ENCODE results near the gene GIMAP8. TPM values are rescaled to one million over a fixed set of nuclear protein-coding genes. Genes with fewer than 3 reads are reported as not detected.
"Not testable (repeated sequence)": the region's sequence is repeated elsewhere in the genome, so short reads cannot be mapped to it uniquely, and the experiment has no call there.

GIMAP8 gene
- total and polyA plus RNA-seq, 12 donors, result 13.4 to 39.4 (median 17.9) TPM

DNA sequence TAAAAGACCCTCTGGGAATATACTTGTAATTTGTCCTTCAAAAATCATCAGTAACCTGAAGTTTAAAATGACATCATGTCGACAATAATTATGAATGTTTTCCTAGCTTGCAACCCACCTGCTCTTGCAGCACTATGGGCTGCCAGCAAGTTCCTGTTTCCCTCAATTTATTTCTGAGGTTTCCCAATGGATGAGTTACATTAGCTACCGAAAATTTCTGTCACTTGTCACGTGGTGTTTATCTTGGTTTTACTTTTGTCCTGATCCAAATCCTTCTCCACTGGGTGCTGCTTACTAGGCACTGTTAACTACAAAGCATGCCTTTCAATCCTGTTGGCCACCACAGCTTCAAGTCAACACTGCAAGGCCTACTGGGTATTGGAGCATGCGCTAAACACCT is 31.5 kb downstream of the GIMAP8 start:
- ATAC-seq, result no peak
- Histone ChIP-seq H3K27ac (peak overlapping the region in 9 of 10 donors; percentile 34 to 93 (median 63)), H3K4me1 (peaks cover 0 to 88% (median 62%) of the 10 kb centered on the region in 9 donors), H3K9me3 (no peaks in the 10 kb centered on the region), H3K4me3 (no peak overlapping the region), H3K27me3 (no peaks in the 10 kb centered on the region), H3K36me3 (peaks cover 0 to 23% (median 8%) of the 10 kb centered on the region in 9 donors)
- no peak for DNase-seq
- intact Hi-C loops (cut with DNase I), result loop anchor here in 3 of 10 donors (5.0 to 10.0 kb wide), 3 partner anchors 35 to 85 kb away; partner anchors contain the start of gene GIMAP4 (in 2 of the 3)
- TF ChIP-seq, protein P1, sequence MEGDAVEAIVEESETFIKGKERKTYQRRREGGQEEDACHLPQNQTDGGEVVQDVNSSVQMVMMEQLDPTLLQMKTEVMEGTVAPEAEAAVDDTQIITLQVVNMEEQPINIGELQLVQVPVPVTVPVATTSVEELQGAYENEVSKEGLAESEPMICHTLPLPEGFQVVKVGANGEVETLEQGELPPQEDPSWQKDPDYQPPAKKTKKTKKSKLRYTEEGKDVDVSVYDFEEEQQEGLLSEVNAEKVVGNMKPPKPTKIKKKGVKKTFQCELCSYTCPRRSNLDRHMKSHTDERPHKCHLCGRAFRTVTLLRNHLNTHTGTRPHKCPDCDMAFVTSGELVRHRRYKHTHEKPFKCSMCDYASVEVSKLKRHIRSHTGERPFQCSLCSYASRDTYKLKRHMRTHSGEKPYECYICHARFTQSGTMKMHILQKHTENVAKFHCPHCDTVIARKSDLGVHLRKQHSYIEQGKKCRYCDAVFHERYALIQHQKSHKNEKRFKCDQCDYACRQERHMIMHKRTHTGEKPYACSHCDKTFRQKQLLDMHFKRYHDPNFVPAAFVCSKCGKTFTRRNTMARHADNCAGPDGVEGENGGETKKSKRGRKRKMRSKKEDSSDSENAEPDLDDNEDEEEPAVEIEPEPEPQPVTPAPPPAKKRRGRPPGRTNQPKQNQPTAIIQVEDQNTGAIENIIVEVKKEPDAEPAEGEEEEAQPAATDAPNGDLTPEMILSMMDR (IDR thresholded peaks at IDR 0.05), result no peak
- 72% methylated on average over 4 of the region's 4 CpGs for WGBS, 2 donors

DNA sequence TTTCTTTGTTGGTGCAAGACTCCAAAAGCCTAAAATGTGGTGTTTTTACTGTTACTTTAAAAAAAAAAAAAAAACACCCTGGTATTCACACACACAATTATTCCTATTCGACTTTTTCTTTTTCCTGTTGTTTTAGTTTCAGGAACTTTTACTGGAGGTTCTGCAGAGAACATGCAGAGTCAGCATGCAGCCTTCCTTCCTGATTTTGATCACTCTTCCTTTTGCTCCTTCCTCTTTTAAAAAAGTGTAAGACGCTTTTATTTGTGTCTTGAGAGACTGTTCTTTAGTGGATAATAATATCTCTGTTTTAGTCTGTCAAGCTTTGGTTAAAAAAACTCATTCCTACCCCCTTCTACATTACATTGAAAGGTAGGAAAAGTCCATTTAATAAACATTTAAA is 33.1 kb downstream of the GIMAP8 start:
- 40 to 47% methylated on average over 2 of the region's 2 CpGs for WGBS, 2 donors
- not testable (repeated sequence) for H3K9me3 ChIP-seq, DNase-seq, H3K36me3 ChIP-seq, H3K27me3 ChIP-seq
- Histone ChIP-seq H3K4me3 (peak overlapping the region in 4 of 10 donors; percentile 16 to 33 (median 24)), H3K27ac (peak overlapping the region in 9 of 10 donors; percentile 39 to 93 (median 79)), H3K4me1 (peaks cover 0 to 84% (median 47%) of the 10 kb centered on the region in 9 donors)
- peak in 5 of 8 donors; percentile 18 to 68 (median 62) for ATAC-seq
- intact Hi-C loops (cut with DNase I), result loop anchor here in 3 of 10 donors (5.0 to 10.0 kb wide), 3 partner anchors 34 to 84 kb away; partner anchors contain the start of gene GIMAP4 (in 2 of the 3)

DNA sequence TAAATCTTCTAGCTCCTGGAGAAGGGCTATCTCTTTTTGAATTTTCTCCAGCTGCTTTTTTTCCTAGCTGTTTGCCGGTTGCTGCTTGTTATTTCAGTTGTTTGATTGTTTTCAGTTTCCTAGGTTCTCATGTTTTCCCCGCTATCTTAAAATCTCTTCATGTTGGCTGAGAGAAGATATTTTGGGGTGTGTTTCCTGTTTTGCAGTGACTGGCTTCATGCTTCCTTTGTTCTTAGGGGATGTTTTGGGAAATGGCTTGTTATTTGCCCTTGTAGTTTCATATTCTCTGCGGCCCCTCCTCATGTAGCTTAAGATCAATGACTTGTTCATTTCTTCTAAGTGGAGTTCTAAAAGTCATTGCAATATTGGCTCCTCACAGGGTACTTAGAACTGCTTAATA is 33.6 kb downstream of the GIMAP8 start:
- 46 to 53% methylated on average over 3 of the region's 3 CpGs for WGBS, 2 donors
- intact Hi-C loops (cut with DNase I), result loop anchor here in 3 of 10 donors (5.0 to 10.0 kb wide), 3 partner anchors 33 to 83 kb away; partner anchors contain the start of gene GIMAP4 (in 2 of the 3)
- not testable (repeated sequence) for H3K27me3 ChIP-seq, H3K36me3 ChIP-seq, H3K9me3 ChIP-seq, DNase-seq
- ATAC-seq, result peak in 7 of 8 donors; percentile 12 to 82 (median 68)
- Histone ChIP-seq H3K4me3 (peak overlapping the region in 2 of 10 donors; percentile 16 to 29), H3K27ac (peak overlapping the region; percentile 9 to 93 (median 66)), H3K4me1 (peaks cover 0 to 84% (median 42%) of the 10 kb centered on the region in 9 donors)

DNA sequence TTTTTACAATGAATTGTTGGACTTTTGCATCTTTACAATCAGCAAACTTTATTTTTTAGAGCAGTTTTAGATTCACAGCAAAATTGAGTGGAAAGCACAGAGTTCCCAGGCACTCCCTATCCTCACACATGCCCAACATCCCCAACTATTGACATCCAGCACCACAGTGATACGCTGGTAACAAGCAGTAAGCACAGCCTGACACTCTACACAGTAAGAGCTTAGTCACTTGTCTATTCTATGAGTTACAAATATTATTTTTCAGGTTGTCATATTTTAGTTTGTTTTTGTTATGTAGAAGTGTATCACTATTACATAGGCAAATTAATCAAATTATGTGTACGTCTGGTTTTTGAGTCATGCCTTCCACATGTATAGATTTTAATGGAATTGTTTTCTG is 37.2 kb downstream of the GIMAP8 start:
- DNase-seq (no peak), ATAC-seq (no peak)
- TF ChIP-seq, protein P1 (IDR thresholded peaks at IDR 0.05), result no peak
- Histone ChIP-seq H3K4me1 (peaks cover 0 to 55% (median 10%) of the 10 kb centered on the region in 9 donors), H3K27ac (peak overlapping the region in 1 of 10 donors; percentile 76), H3K9me3 (peaks cover 0 to 16% (median 0%) of the 10 kb centered on the region in 11 donors), H3K27me3 (no peaks in the 10 kb centered on the region), H3K4me3 (no peak overlapping the region), H3K36me3 (no peaks in the 10 kb centered on the region)
- intact Hi-C loops (cut with DNase I), result loop anchor here in 1 of 10 donors (10.0 kb wide), 1 partner anchor 77 kb away; the partner anchor contains the start of gene GIMAP4
- WGBS, 2 donors, result 85 to 94% methylated on average over 2 of the region's 2 CpGs

DNA sequence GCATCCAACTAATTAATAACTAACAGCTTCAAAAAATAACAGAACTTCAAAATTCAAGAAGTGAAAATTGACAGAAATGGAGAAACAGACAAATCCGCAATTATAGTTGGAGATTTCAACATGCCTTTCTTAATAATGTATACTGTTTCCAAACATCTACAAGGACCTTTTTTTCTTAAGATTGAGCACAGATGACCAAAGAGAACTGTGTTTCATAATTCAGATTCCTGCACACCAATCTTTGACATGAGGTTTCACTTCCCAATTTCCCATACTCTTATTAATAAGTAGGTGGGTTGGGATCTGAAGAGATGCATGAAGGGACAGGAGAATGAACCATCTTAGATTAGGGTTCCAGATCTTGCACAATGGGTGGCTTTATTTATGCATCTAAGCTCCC is 39.4 kb downstream of the GIMAP8 start:
- 88 to 93% methylated on average over 1 of the region's 1 CpG for WGBS, 2 donors
- H3K4me1 ChIP-seq, result peaks cover 0 to 42% (median 4%) of the 10 kb centered on the region in 9 donors
- no peaks in the 10 kb centered on the region for H3K36me3 ChIP-seq
- H3K4me3 ChIP-seq, result no peak overlapping the region
- TF ChIP-seq, protein P1 (IDR thresholded peaks at IDR 0.05), result no peak
- ATAC-seq (peak in 2 of 8 donors; percentile 29 to 41), DNase-seq (no peak)
- intact Hi-C loops (cut with DNase I), result loop anchor here in 1 of 10 donors (10.0 kb wide), 1 partner anchor 75 kb away; the partner anchor contains the start of gene GIMAP4
- peaks cover 0 to 20% (median 0%) of the 10 kb centered on the region in 11 donors for H3K9me3 ChIP-seq
- no peaks in the 10 kb centered on the region for H3K27me3 ChIP-seq
- peak overlapping the region in 1 of 10 donors; percentile 76 for H3K27ac ChIP-seq

DNA sequence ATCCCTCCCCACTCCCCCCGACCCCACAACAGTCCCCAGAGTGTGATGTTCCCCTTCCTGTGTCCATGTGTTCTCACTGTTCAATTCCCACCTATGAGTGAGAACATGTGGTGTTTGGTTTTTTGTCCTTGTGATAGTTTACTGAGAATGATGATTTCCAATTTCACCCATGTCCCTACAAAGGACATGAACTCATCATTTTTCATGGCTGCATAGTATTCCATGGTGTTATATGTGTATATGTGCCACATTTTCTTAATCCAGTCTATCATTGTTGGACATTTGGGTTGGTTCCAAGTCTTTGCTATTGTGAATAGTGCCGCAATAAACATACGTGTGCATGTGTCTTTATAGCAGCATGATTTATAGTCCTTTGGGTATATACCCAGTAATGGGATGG is 43.0 kb downstream of the GIMAP8 start:
- WGBS, 2 donors, result 41 to 70% methylated on average over 1 of the region's 3 CpGs
- H3K27me3 ChIP-seq; DNase-seq; ATAC-seq; H3K27ac ChIP-seq; intact Hi-C loops (cut with DNase I); H3K4me3 ChIP-seq; H3K36me3 ChIP-seq: not testable (repeated sequence)
- H3K9me3 ChIP-seq, result peaks cover 0 to 28% (median 0%) of the 10 kb centered on the region in 11 donors
- peaks cover 0 to 13% (median 0%) of the 10 kb centered on the region in 9 donors for H3K4me1 ChIP-seq
